ENCODE data around the gene YTHDC1.
"Not testable (repeated sequence)": the region's sequence is repeated elsewhere in the genome, so short reads cannot be mapped to it uniquely, and the experiment has no call there.

The YTHDC1 gene

DNA sequence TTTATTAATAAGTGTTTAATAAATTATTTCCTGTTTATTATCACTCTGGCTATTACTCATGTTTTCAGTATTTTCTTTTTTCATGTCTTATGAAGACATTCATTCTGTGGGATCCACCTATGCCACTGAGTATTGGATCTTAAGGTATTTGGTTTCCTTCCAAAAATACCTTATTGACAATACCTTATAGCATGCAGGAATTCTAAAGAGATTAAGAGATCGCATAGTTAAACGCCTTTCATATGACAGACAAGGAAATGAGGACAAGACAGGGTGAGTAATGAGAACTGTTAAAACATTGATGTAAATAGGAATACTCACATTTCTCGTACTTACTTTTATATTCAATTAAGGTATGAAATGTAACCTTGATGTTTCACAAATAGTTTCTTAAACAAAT lies 66.2 kb downstream of the YTHDC1 start:
- DNase-seq: no peak

DNA sequence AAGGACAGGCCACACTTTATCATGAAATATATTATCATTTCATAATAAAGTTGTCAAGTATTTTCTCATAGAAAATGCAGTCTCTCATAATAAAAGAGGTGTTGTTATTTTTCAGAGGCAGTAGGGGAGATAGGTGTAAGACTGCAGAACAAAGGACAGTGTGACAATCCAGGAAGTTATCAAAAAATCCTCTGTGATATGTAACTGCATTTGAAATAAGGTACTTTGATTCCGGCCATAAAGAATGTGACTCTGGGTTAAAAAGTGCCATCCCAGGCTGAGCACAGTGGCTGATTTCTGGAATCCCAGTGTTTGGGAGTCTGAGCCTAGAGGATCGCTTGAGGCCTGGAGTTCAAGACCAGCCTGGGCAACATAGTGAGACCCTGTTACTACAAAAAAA lies 66.8 kb downstream of the YTHDC1 start:
- no peak for DNase-seq

DNA sequence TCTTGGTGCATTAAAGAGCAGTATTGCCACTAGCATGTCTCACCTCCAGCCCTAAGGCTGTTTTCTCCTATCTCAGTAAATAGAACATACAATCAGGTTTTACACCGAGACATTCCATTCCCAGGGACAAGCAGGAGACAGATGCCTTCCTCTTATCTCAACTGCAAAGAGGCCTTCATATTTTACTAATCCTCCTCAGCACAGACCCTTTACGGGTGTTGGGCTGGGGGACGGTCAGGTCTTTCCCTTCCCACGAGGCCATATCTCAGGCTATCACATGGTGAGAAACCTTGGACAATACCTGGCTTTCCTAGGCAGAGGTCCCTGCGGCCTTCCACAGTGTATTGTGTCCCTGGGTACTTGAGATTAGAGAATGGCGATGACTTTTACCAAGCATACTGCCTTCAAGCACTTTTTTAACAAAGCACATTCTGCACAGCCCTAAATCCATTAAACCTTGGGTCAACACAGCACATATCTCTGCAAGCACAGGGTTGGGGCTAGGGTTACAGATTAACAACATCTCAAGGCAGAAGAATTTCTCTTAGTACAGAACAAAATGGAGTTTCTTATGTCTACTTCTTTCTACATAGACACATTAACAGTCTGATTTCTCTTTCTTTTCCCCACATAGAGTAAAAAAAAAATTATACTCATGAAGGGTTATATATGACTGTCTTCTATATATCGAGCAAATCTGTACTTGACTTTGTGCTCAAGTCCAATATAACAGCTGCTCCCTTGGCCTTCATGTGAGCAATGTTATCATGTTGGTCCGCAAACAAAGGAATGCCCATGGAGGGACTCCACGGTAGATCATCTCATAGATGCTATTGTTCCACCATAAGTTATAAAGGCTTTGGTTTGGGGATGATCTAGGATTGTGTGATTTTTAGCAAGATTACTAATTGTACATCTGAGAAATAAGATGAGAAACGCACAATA lies 67.8 kb downstream of the YTHDC1 start:
- DNase-seq: not testable (repeated sequence)

DNA sequence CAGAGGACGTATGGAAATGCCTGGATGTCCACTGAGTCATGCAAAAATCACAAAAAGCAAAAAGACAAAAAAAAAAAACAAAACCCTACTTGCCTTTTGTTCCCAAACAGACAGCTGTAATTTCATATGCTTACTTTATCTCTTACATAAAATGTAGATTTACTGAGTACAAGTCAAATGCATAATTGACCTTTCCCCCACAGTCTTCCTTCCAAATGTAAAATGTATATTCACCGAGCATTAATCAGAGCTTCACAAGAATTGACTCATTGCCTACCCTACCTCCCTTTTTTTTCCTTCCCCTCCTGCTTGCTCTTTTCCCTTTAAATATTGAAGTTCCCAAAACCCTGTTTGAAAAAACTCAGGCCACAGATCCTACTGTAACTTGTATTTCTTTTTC lies 71.9 kb downstream of the YTHDC1 start:
- DNase-seq: no peak

DNA sequence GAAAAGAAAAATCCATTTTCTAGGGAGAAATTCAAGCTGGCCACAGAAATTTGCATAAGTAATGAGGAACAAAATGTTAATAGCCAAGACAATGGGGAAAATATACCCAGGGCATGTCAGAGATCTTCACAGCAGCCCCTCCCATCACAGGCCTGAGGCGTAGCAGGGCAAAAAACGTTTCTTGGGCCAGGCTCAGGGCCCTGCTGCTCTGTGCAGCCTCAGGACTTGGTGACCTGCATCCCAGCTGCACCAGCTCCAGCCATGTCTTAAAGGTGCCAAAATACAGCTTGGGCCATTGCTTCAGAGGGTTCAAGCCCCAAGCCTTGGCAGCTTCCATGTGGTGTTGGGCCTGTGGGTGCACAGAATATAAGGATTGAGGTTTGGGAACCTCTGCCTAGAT lies 72.3 kb downstream of the YTHDC1 start:
- DNase-seq: no peak

DNA sequence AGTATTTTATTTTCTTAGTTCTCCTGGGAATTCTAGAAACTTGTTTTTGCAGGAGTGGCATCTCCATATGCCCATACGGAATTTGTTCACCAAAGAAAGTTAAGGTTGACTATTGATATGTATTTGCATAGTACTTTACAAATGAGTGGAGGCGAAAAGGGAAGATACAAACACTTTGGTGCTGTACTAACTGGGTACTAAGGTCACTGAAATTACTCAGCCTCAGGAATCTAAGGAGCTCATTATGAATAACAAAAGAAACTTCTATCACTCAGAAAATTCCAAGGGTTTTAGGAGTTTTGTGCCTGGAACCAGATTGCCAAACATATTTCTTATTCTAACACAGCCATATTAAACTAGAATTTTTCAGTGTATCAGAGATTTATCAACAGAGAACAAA lies 77.0 kb downstream of the YTHDC1 start:
- no peak for DNase-seq

DNA sequence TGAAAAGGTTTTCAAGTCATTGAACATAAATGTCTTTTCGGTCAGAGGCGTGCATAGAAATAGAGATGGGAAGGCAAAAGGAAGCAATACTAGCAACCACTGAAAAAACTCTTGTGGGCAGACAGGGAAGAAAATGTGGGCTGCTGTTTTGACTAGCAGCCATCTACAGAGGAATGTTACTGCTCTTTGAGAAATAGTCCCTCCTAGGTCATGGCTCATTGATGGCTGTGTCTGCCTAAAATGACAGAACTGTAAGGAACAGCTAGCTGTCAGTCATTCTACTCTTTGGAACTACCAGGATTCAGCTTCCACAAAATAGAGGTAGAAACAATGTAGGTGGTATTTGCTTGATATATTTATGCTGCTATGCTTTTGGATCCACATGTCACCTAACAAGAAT lies 77.5 kb downstream of the YTHDC1 start:
- no peak for DNase-seq

DNA sequence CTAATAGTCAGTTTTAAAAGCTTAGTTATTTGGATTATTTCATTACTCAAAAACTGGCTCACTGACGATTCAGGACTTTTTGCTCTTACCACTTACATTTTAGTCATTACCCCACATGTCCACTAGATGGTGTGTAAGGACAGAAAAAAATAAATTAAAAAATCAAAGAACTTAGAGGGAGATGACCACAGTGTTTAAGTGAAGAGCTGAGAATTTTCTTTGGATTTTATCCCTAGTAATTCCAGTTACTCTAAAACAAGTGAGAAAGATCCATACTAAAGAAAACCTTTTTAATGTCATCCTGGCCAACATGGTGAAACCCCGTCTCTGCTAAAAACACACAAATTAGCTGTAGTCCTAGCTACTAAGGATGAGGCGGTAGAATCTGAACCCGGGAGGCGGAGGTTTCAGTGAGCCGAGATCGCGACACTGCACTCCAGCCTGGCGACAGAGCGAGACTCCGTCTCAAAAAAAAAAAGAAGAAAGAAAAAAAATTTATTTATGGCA lies 78.0 kb downstream of the YTHDC1 start:
- DNase-seq: peak; percentile 10

DNA sequence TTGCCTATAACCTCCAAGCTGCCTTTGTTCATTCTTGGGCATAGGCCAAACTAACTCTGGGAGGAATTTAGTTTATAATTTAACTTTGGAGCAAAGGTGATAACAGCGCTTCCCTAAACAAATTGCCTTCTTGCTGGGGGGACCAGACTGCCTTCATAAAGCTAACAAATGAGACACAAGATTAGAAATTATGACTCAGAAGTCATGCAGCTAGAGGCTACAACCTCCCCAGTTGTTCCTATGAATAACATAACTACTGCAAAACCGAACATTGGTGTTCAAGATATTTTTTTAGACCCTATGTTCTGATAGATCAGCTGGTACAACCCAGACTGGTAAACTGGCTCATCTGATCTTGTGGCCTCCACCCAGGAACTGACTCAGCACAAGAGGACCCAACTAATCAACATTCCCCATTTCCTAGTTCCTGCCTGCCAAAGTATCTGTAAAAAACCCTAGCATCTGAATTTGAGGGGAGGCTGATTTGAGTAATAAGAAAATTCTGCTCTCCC lies 82.4 kb downstream of the YTHDC1 start:
- no peak for DNase-seq

DNA sequence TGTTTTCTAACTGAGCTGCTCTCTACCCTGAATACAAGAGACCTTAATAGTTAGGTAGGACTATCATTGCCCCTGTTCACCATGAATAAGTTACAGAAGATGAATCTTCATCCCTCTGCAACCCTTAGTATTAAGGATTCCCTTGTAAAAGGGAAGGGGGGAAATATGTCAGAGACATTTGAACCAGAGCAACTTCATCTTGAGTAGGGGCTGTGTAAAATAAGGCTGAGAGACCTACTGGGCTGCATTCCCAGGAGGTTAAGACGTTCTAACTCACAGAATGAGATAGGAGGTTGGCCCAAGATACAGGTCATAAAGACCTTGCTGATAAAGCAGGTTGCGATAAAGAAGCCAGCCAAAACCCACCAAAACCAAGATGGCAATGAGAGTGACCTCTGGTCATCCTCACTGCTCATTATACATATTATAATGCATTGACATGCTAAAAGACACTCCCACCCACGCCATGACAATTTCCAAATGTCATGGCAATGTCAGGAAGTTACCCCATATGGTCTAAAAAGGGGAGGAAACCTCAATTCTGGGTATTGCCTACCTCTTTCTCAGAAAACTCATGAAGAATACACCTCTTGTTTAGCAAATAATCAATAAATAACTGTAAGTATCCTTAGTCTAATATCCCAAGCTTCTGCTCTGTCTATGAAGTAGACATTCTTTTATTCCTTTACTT lies 84.9 kb downstream of the YTHDC1 start:
- no peak for DNase-seq
